ENCODE measurements around the gene PLG.
"Not testable (repeated sequence)": the region's sequence is repeated elsewhere in the genome, so short reads cannot be mapped to it uniquely, and the experiment has no call there.

PLG gene

GRCh38 chr6:160780656-160781055 is 78.6 kb downstream of the PLG start:
- not testable (repeated sequence) for DNase-seq

- no peak for DNase-seq
Measured at GRCh38 chr6:160781298-160781697, 79.3 kb downstream of the PLG start.

GRCh38 chr6:160782228-160782627 is 80.2 kb downstream of the PLG start:
- DNase-seq = no peak

- no peak for DNase-seq
Measured at GRCh38 chr6:160783741-160784140, 81.7 kb downstream of the PLG start.

- not testable (repeated sequence) for DNase-seq
Measured at GRCh38 chr6:160788126-160788525, 86.1 kb downstream of the PLG start.

- no peak for DNase-seq
Measured at GRCh38 chr6:160788806-160789205, 86.8 kb downstream of the PLG start.

GRCh38 chr6:160789263-160790027 is 87.4 kb downstream of the PLG start:
- no peak for DNase-seq

GRCh38 chr6:160790028-160790792 is 88.2 kb downstream of the PLG start:
- DNase-seq = no peak

- no peak for DNase-seq
Measured at GRCh38 chr6:160791459-160791858, 89.4 kb downstream of the PLG start.

- DNase-seq = no peak
Measured at GRCh38 chr6:160791981-160792418, 90.0 kb downstream of the PLG start.

GRCh38 chr6:160792708-160793107 is 90.7 kb downstream of the PLG start:
- DNase-seq = no peak

- no peak for DNase-seq
Measured at GRCh38 chr6:160793652-160794051, 91.6 kb downstream of the PLG start.

GRCh38 chr6:160795721-160796120 is 93.7 kb downstream of the PLG start:
- DNase-seq = no peak

GRCh38 chr6:160798625-160799024 is 96.6 kb downstream of the PLG start:
- DNase-seq = no peak

- no peak for DNase-seq
Measured at GRCh38 chr6:160799801-160800506, 97.9 kb downstream of the PLG start.

- DNase-seq = peak; percentile 5
Measured at GRCh38 chr6:160801418-160801817, 99.4 kb downstream of the PLG start.

- DNase-seq = not testable (repeated sequence)
Measured at GRCh38 chr6:160802049-160802448, 100.0 kb downstream of the PLG start.

All from NCI-H2171 (cell line).